NCI-H2227 treated with DMSO at 0.1 percent for 48 hours (cell line): Measurements from ENCODE around the gene CXXC1.
A peak's percentile ranks its signal among the peaks of the same experiment; 100 is the strongest.
"Not testable (repeated sequence)": the region's sequence is repeated elsewhere in the genome, so short reads cannot be mapped to it uniquely, and the experiment has no call there.

Experiments used
- DNase-seq: peaks from one replicate; lab custom pipeline; 2025; lab: John Stamatoyannopoulos, UW

The CXXC1 gene

DNA sequence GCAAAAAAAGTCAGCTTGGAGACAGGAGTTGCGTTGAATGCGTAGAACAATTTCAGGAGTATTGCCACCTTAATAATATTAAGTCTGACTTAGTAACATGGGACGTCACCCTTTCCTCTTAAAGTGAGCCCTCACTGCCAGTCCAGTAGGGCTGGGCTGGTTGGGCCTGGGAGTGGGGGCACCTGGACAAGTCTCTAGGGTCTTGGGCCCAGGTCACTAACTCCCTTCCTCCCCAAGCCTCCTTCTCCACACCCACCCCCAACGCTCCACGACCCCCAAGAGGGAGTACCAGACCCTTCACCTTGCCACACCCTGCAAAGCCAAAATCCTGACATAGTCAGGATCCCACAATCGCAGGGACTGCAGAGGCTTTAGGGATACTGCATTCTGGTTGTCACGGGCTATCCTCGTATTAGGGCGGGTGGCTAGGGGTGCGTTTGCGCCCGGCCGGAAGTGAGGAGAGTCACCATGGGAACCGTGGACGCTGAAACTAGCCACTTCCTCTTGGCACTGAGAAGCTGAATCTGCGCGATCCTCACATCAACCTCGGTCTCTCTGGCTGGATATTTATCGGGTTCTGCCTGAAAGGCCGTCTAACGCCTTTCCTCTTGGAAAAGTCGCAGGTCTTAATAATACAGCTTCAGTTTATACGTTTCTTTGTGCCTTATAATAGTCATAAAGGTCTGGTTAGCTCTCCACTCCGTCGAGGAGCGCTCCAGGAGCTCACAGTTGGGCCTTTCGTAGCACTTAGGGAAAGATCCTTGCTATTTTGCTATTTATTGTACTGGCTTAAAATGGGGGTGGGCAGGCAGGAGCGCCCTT is 10.3 kb upstream of the CXXC1 start:
- DNase-seq: peak; percentile 68

DNA sequence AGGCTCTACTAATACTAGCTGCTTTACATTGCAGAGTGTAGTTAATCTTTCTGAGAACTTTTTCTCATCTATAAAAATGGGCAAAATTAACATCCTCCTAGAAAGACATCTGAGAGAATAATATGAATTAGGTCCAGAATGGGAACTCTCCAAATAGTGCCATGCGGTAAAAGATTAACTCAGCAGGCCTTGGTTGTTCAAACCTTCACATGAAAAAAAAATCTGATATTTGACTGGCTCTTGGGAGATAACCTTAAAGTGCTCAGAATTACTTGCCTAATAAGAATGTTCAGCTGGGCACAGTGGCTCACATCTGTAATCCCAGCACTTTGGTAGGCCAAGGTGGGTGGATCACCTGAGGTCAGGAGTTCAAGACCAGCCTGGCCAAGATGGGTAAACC is 5.5 kb upstream of the CXXC1 start:
- no peak for DNase-seq

DNA sequence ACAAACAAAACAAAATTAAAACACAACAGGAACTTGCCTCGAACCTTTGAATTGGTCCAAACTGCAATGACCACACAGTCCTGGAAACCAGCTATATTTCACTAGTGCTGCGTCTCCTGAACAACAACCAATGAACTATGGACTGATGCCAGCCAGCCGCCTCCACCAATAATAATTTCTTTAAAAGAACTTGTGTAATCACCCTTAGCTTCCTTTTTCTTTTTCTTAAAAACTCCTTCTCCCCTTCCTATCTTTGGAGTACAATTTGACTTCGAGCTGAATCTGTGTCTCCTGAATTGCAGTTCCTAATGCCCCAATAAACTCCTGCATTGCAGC is 1.6 kb upstream of the CXXC1 start:
- DNase-seq: no peak

DNA sequence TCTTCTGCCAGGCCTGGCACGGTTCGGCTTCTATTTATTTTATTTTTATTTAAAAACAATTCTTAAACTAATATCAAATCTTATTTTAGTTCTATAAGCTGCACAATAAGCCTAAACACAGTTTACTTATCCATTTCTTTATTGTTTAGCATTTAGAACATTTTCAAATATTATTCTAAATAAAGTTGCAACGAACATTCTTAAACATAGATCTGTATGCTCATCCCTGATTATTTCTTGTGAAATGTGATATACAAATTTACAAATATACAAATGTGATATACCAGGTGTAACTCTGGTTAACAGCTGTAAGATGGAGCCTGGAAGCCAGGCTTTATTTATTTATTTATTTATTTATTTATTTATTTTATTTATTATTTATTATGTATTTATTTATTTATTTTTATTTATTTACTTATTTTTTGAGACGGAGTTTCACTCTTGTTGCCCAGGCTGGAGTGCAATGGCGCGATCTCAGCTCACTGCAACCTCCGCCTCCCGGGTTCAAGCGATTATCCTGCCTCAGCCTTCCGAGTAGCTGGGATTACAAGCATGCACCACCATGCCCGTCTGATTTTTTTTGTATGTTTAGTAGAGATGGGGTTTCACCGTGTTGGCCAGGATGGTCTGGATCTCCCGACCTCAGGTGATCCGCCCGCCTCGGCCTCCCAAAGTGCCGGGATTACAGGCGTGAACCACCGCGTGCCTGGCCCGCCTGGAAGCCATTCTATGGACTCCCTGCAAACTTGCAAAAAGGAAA is 1.0 kb upstream of the CXXC1 start:
- DNase-seq: not testable (repeated sequence)

DNA sequence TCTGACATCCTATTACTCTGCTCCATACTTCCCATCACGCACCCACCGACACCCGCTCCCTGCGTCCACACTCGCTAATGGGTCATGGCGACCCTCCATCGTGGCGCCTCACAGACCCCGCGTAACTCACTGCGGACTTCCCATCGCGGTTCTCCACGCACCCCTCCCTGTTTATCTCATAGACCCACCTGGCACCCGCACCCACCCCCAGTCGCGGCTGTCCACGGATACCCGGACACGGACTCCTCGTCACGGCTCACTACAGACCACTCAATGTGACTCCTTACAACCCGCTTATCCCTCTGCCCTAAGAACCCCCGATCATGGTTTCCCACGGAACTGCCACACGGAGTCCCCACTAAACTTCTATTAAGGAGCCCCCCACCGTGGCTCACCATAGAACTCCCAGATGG is 458 bp downstream of the CXXC1 start:
- no peak for DNase-seq

DNA sequence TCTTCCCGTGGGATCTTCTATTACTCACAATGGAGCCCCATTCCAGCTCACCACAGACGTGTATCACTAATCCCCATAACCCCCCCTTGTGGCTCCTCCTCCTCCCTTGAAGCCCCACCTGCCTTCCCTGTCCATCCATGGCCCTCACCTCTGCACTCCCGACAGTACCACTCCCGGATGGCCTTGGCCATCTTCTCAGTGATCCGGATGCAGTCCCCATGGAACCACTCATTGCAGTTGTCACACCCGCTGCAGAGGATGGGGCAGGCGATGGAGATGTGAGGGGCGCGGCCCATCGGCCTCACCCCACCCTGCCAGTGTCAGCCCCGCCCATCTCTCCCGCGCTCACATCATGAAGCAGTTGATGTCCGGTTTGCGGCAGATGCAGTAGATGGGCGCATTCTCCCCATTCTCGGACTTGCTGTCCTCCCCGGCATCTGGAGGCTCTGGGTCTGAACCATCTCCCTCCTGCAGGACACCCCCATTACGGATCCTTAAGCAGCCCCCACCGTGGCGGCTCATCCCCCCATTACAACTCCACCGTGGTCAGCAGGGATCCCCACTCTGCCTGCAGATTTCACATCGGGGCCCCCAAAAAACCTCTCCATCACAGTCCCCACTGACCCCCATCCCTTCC is 983 bp downstream of the CXXC1 start:
- peak; percentile 4 for DNase-seq

DNA sequence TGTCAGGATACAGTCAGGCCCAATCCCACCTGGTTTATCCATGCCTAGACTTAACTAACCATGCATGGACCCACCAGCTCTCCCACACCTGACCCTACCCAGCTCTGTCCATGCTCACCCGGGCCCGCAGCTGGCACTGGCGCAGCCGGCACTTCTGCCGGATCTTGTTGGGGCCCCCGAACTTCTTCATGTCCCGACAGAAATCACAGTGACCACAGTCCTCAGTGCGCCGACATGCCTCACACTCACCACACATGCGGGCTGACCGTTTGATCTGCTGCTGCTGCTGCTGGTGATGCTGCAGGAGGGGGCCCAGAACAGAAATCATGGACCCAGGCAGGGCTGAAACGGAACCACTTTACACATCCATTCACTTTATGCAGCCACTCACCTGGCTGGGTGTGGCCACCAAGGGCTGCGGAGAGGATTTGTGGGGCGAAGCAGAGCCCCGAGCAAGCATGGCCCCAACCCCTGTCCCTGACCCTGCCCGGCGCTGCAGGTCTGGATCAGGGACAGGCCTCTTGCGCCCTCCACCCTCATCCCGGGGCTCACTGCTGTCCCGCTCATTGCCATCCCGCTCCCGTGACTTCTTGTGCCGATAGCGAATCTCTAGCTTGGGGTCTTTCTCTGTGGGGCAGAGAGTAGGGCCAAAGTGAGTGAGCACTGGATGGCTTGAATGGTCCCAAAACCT is 1.7 kb downstream of the CXXC1 start:
- DNase-seq: no peak

DNA sequence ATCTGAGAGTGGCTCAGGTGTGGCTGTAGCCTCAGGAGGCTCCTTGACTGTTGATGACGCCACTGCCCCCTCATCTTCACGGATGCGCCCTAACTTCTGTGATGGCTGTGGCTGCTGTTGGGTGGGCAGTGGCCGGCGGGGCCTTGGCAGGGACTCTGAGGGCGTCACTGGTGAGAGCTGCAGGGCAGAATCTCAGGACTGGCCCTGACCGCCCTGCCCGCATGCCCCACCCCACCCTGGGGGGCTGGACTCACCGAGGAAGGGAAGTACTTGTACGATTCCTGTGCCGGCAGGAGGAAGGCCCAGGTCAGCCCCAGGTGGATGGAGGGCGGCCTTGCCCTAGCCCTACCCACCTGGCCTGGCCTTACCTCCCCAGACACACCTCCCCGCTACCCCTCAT is 2.4 kb downstream of the CXXC1 start:
- DNase-seq: no peak

DNA sequence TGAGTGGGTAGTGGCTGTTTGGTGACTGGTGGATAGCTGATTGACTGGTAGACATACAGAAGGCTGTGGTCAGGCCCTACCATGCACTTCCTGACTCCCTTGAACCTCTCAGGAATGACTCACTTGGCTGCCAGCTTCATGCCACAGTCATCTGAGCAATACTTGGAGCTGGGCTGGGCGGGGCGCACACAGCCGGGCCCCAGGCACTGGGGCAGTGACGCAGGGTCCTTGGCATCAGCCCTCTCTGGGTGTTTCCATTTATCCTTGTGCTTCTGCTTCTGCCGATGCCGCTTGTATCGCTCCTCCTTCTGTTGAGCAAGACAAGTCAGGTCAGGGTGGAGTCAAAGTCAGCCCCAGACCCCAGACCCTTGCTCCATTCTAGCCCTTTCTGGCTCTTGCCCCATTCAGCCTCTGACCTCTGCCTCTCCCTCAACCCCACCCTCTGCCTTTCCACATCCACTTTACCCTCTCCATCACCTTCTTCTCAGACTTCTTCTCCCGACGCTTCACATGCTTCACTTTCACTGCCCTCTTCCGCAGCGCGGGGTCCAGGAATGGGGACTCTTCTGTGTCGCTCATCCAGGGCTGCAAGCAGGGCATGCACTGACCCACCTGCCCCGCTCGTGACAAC is 3.1 kb downstream of the CXXC1 start:
- DNase-seq: no peak

DNA sequence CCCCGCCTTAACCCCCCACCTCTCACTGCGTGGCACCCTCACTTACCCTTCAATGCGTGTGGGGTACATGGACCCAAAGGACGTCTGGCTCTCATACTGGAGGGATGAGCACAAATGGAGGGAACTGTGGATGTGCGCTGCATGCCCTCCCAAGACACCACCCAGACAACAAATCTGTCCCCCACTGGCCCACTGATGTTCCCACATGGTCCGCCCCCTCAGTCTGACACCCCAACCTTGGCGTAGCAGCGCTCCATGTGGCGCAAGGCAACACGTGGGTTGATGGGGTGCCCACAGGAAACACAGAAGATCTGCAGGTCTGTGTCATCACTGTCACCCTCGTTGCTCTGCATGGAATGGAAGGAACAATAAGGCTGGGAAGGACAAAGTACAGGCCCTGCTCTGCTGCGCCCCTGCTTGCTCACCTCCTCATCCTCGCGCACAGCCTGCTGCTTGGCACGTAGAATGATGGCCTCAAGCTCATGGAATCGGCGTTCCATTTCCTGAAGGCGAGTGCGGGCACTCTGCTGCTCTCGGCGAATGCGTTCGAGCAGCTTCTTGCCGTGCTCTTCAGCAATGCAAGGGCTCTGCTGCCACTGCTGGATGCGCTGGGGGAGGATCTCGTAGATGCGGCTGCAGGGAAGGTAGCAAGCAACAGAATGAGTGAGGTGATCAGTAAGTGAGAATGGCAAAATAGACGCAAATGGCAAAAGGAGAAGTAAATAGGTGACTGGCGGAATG is 3.9 kb downstream of the CXXC1 start:
- DNase-seq: no peak

DNA sequence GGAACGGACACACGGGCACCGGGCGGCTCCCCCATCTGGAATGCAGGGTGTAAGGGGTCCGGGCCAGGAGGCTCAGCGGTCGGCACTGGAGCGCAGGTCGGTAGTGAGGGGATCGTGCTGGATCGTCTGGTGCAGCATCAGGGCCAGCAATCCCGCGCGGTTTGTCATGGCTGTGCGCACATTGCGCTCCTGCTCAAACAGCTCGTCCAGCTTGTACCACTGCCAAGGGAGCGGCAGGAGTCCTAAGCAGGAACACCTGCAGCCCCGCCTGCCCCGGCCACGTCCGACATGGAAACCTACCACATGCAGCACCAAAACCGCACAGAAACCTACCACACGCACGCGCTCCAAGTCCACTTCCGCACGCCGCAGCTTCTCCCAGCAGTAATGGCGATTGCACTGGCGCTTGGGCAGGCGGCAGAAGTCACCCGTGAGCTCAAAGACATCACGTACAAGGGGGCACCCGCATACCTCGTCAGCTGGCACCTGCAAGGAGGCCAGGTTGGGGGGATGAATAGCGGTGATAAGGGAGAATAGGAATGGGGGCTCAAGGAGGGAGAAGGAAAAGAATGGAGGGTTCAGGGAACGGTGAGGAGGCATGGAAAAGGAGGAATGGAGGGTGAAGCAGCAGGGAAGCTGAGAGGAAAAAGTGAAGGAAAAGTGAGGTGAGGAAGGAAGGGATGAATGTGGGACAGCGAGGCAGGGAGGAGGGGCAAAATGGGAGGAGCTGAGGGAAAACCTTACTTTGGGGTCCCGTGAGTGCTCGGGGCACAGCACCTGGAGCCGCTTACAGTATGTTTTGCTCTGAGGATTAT is 4.8 kb downstream of the CXXC1 start:
- no peak for DNase-seq

DNA sequence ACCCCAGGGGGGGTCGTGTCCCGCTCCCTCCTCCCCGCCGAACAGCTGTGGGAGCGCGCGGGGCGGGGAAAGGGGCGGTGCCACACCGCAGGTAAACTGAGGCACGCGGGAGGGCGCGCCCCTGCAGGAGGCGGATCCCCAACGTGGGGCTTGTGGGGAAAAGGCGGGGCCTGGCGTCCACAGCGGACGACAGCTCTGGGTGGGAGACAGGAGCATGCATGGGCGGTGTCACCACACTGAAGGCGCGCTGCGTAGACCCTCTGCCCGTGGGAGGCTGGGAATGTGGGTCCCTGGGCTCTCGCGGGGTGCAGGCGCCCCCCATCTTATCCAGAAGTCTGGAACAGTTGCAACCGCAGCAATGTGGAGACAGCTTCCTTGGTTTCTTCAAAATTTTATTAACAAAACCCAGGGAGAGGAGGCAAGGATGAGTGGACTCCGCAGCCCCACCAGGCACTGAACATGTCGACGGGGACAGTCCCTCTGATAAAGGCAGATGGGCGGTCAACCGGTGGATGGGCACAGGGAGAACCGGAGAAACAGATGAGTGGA is 5.4 kb downstream of the CXXC1 start:
- no peak for DNase-seq

DNA sequence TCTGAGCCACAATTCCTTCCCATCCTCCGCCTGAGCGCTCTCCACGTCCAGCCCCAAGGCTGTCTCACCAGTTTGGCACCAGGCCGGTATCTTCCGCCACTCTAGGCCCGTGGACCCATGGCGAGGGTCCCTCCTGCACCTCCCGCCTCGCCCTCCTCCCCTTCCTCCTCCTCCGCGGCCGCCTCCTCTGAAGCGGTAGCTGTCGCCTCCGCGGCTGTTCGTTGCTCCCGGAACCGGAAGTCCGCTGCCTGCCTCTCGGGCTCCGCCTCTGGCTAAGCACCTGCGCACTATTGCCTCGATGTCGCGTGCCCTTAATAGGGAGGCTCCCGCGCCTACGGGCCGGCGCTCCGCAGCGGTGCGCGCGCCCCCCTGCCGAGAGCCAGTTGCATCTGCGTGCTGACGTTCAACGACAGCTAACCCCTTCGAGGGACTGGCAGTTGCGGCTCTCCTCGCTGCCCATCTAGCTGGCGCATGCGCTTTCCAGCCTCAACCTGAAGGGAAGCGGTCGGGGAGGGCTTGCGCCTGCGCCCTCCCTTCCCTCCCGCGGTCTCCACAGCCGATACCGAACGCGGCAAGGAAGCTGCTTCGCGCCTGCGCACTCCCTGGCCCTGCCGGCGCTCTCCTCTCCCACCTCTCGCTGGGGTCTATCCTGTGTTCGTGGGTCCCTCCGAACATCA is 6.1 kb downstream of the CXXC1 start, which contains the start of gene MBD1:
MBD1 (minus strand) TSS at position 229 of the 677 bp plus-strand sequence. CDS start 1,531 bp downstream, outside the sequence.
- peak; percentile 97 for DNase-seq

DNA sequence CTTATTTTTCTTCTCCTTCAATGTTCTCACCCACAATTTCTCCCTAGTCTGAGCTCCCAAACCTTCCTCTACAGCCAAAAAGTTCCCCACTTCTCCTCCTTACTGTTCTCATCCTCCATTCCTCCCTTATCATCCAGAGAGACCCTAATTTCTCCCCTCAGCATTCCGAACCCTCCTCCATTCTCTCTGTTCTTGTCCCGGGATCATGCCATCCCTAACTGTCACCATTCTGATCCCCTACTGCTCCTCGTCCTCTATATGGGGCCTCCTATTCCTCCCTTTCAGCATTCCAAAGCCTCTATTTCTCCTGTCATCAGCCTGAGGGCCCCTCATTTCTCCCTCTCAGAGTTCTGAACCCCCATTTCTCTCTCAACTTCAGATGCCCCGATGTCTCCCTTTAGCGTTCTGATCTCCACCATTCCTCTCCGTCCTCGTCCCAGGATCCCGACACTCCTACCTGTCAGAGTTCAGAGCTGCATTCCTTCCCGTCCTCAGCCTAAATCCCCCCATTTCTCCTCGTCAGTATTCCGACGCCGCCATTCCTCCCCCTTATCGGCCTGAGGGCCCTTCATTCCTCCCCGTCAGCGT is 6.7 kb downstream of the CXXC1 start:
- DNase-seq: no peak

DNA sequence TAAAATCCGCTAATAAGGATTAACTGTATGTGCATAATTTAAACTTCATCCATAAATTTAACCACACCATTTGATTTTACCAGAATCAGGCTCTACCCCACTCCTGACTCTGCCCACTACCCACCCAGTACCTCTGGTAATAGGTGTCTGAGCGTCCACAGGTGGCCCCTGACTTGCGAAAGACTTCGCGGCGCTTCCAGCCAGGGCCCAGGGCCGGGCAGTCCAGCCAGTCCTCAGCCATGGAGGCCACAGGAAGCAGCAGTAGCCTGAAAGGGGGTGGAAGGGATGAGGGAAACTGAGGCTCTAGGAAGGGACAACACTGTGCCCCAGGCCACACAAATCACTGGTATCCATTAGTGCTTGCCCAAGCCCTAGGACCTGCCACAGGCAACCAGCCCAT is 7.7 kb downstream of the CXXC1 start:
- DNase-seq: no peak

DNA sequence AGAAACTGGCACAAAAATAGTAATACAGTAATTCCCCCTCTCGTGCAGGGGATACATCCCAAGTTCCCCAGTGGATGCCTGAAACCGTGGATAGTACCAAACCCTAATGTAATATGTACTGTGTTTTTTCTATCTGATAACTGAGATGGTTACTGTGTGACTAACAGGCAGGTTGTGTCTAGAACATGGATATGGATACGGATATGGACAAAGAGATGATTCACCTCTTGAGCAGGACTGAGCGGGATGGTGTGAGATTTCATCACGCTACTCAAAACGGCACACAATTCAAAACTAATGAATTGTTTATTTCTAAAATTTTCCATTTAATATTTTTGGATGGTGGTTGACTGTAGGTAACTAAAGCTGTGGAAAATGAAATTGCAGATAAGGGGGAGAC is 9.6 kb downstream of the CXXC1 start:
- no peak for DNase-seq

DNA sequence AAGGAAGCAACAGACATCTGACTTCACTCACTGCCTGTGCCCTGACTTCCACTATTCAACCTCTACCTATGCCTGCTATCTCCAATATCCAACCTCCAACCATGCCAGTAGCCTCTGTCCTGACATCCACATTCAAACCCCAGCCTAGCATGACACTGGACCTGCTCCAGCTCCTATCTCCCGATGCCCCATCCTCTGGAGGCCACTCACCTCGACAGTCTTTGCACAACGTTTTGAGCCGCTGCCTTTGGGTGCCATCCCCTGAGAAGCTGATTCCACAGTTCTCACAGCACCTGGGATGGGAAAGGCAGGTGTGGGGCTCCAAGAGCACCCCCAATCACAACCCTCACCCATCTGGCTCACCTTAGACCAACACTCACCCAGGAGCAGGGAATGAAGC is 11.0 kb downstream of the CXXC1 start:
- DNase-seq: no peak

DNA sequence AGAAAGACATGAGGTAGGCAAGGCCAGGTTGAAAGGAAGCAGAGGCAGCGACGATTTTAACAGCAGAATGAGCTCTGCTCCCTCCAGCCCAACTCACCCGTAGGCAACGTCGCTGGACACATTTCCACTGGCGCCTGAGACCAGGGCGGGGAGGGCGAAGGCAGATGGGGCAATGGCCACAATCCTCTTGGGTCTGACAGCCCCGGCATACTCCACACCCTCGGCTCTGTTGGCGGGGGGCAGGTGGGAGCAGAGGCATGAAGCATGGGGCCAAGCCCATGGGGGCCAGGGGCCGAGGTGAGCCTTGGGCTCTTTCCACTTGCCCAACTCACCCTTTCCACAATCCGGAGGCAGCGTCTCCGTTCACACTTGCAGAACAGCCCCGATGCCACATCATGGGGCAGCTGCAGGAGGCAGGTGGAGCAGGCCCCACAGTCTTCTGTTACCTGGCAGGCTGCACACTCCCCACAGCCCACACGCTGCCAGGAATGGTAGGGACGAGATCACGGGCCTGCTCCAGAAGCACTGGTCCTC is 11.9 kb downstream of the CXXC1 start:
- no peak for DNase-seq

DNA sequence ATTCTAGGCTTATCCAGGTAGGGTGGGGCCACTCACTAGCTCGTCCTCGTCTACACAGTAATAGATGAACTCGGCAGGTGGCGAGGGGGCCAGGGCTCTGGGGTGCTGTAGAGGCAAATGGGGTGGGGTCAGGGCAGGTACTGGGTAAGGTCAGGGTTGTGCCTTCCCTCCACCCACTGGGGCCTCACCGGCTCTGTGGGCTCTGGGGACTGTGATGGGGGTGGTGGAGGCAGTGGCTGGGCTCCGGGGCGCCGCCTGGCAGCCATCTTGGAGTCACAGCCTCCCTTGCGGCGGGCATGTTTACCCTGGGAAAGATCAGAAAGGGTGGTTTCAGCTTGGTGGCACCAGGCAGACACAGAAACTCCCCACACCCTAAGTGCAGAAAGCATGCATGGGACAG is 12.6 kb downstream of the CXXC1 start:
- no peak for DNase-seq
